Uterus (tissue), 2 donors: ENCODE results near the gene ACSM3.

ENCODE experiments used
- CTCF ChIP-seq, 4 experiments: fragments of 200-600 bp in 2 of 4; fragments of 450-650 bp in 2 of 4; sonication (generic) in 2 of 4; IDR thresholded peaks; one replicate each; pipeline ENCODE4 v1.5.1; 2016 to 2019; ENCODE audit warnings: antibody characterized with exemption in 4 of 4, mild to moderate bottlenecking in 2 of 4, moderate library complexity in 1 of 4
- POLR2A ChIP-seq, 2 donors: fragments of 450-650 bp; IDR thresholded peaks; one replicate each; pipeline ENCODE4 v1.6.1; 2016; ENCODE audit warnings: antibody characterized with exemption in 2 of 2, mild to moderate bottlenecking in 1 of 2, moderate library complexity in 1 of 2

GRCh38 chr16:20844054-20844453 is 80.2 kb downstream of the ACSM3 start:
- TF ChIP-seq CTCF (IDR thresholded peaks at IDR 0.05) (no peak), POLR2A (IDR thresholded peaks at IDR 0.05) (no peak)
